GM12875 (cell line): Measurements from ENCODE around the gene CXCR2.

Source experiments
- H3K4me3 ChIP-seq: one replicate; pipeline ENCODE4 v1.5.1; 2011; ENCODE audit warnings: low read depth, low read length, control low read depth
- CTCF ChIP-seq: IDR thresholded peaks from 2 replicates; pipeline ENCODE4 v1.5.1; 2011; ENCODE audit warnings: low read depth, mild to moderate bottlenecking, control low read depth, inconsistent platforms, low read length, moderate library complexity, borderline replicate concordance; ENCODE audit not compliant: insufficient read depth

The CXCR2 gene

GRCh38 chr2:218152777-218153176, 26.9 kb downstream of the CXCR2 start:
- no peak for TF ChIP-seq CTCF
- no peak overlapping the region for H3K4me3 ChIP-seq

GRCh38 chr2:218155953-218156479, 30.2 kb downstream of the CXCR2 start:
- no peak for TF ChIP-seq CTCF
- no peak overlapping the region for H3K4me3 ChIP-seq

GRCh38 chr2:218161644-218162043, 35.8 kb downstream of the CXCR2 start:
- no peak for TF ChIP-seq CTCF
- H3K4me3 ChIP-seq: no peak overlapping the region

GRCh38 chr2:218162814-218163213, 37.0 kb downstream of the CXCR2 start:
- H3K4me3 ChIP-seq: no peak overlapping the region
- TF ChIP-seq CTCF: no peak

GRCh38 chr2:218166791-218167190, 41.0 kb downstream of the CXCR2 start, which contains the start of gene CXCR1:
CXCR1 (minus strand) TSS chr2:218166962; CDS start chr2:218165211, 1,751 bp downstream.
- no peak within 1 kb of the TSS for H3K4me3 ChIP-seq
- no peak for TF ChIP-seq CTCF

GRCh38 chr2:218168016-218168415, 42.2 kb downstream of the CXCR2 start:
- no peak for TF ChIP-seq CTCF
- no peak overlapping the region for H3K4me3 ChIP-seq

GRCh38 chr2:218168635-218169462, 43.0 kb downstream of the CXCR2 start:
- H3K4me3 ChIP-seq: no peak overlapping the region
- TF ChIP-seq CTCF: peak; percentile 84
